ENCODE measurements around the gene ERCC6L. TPM values are rescaled to one million over a fixed set of nuclear protein-coding genes. Genes with fewer than 3 reads are reported as not detected.

The ERCC6L gene
- total RNA-seq, 1 experiment from 2014 or later: 10.0 TPM

DNA sequence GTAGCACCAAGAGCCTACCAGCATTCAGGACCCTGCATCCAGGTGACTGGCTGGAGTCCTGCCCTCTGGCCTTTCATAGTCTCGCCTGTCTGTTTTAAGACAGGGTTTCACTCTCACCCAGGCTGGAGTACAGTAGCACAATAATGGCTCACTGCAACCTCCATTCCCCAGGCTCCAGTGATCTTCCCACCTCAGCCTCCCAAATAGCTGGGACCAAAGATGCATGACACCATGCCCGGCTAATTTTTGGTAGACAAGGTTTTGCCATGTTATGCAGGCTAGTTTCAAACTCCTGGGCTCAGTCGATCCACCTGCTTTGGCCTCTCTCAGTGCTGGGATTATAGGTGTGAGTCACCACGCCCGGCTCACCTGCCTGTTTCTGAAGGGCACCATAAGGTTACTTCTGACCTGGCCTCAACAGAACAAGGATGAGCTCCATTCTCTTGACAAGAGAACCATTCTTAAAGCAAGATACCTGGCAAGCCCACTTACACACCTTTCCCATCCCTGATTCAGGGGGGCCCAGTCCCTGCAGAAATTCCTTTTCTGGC lies 31.6 kb upstream of the ERCC6L start:
- CTCF ChIA-PET: no interaction called here
- POLR2A ChIA-PET (ENCODE audit: unreplicated experiment): interaction anchor here (0.6 to 0.7 kb wide), 3 partner anchors 9 to 31 kb away, joined by 3 to 6 read pairs (median 4); partner anchors contain the start of gene ERCC6L

DNA sequence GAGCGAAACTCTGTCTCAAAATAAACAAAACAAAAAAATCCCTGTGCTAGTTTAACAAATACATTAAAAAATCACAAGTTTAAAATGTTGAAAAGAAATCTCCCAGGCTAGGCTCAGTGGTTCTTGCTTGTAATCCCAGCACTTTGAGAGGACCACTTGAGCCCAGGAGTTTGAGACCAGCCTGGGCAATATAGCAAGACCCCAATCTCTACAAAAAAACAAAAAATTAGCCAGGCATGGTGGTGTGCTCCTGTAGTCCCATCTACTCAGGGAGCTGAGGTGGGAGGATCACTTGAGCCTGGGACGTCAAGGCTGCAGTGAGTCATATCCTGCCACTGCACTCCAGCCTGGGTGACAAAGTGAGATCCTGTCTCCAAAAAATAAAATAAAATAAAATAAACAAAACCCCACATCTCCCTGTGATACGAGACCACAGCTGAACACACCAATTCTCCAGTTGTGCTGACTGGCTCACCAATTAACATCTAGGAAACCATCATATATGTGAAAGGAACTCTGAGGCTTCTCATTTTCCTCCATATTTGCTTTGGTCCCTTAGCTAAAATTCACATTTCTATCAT lies 30.9 kb upstream of the ERCC6L start:
- H2AFZ ChIP-seq: no peak overlapping the region
- no peak for DNase-seq
- BruUV-seq (replicated peaks): no TSS peak
- intact Hi-C loops (cut with micrococcal nuclease; ENCODE audit: unreplicated experiment): no loop called here
- peaks cover 48% of the 10 kb centered on the region for H3K36me3 ChIP-seq (ENCODE audit: low read depth)
- peak overlapping the region; percentile 51 for H3K27ac ChIP-seq
- H3K4me2 ChIP-seq: 0 out of 2 replicates have a peak overlapping the region, but pooled peaks have one; percentile 22
- POLR2A ChIA-PET (ENCODE audit: unreplicated experiment): interaction anchor here (0.6 kb wide), 2 partner anchors 9 to 10 kb away, joined by 3 to 4 read pairs; no protein-coding TSS in a partner anchor
- peaks cover 54% of the 10 kb centered on the region for H4K20me1 ChIP-seq (ENCODE audit: insufficient read depth)
- no peaks in the 10 kb centered on the region for H3K9me2 ChIP-seq (ENCODE audit: insufficient read depth)
- TF ChIP-seq, protein P1, sequence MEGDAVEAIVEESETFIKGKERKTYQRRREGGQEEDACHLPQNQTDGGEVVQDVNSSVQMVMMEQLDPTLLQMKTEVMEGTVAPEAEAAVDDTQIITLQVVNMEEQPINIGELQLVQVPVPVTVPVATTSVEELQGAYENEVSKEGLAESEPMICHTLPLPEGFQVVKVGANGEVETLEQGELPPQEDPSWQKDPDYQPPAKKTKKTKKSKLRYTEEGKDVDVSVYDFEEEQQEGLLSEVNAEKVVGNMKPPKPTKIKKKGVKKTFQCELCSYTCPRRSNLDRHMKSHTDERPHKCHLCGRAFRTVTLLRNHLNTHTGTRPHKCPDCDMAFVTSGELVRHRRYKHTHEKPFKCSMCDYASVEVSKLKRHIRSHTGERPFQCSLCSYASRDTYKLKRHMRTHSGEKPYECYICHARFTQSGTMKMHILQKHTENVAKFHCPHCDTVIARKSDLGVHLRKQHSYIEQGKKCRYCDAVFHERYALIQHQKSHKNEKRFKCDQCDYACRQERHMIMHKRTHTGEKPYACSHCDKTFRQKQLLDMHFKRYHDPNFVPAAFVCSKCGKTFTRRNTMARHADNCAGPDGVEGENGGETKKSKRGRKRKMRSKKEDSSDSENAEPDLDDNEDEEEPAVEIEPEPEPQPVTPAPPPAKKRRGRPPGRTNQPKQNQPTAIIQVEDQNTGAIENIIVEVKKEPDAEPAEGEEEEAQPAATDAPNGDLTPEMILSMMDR (conservative IDR thresholded peaks at IDR 0.05): no peak
- no peak overlapping the region for H3K4me3 ChIP-seq
- H3K9me3 ChIP-seq (ENCODE audit: insufficient read depth, low read depth): no peaks in the 10 kb centered on the region
- H3K4me1 ChIP-seq (replicated peaks; ENCODE audit: insufficient read depth): peaks cover 45% of the 10 kb centered on the region
- H3K27me3 ChIP-seq (ENCODE audit: insufficient read depth, low read depth): no peaks in the 10 kb centered on the region
- peaks cover 29% of the 10 kb centered on the region for H3K79me2 ChIP-seq (ENCODE audit: low read depth)
- CTCF ChIA-PET: no interaction called here
- H3F3A ChIP-seq (ENCODE audit: insufficient read depth, low read depth): peaks cover 79% of the 10 kb centered on the region

More for the DNA sequence above, 31.6 kb upstream of the ERCC6L start:
- Histone ChIP-seq H3K36me3 (ENCODE audit: low read depth) (peaks cover 54% of the 10 kb centered on the region), H3K27ac (peak overlapping the region; percentile 36; the same call in 1 of the 2 replicates), H3K9me3 (ENCODE audit: insufficient read depth, low read depth) (no peaks in the 10 kb centered on the region), H3K9me2 (ENCODE audit: insufficient read depth) (no peaks in the 10 kb centered on the region), H3K4me2 (0 out of 2 replicates have a peak overlapping the region, but pooled peaks have one; percentile 22), H3F3A (ENCODE audit: insufficient read depth, low read depth) (peaks cover 83% of the 10 kb centered on the region), H3K4me1 (replicated peaks; ENCODE audit: insufficient read depth) (peaks cover 51% of the 10 kb centered on the region), H4K20me1 (ENCODE audit: insufficient read depth) (peaks cover 60% of the 10 kb centered on the region), H3K4me3 (no peak overlapping the region), H3K79me2 (ENCODE audit: low read depth) (peaks cover 35% of the 10 kb centered on the region), H3K27me3 (ENCODE audit: insufficient read depth, low read depth) (no peaks in the 10 kb centered on the region), H2AFZ (no peak overlapping the region)
- TF ChIP-seq EZH2 (IDR thresholded peaks at IDR 0.05; ENCODE audit: low read depth): no peak
- TF ChIP-seq, protein P1 (conservative IDR thresholded peaks at IDR 0.05): no peak
- DNase-seq: no peak
- intact Hi-C loops (cut with micrococcal nuclease; ENCODE audit: unreplicated experiment): no loop called here
- no TSS peak for BruUV-seq (replicated peaks)

DNA sequence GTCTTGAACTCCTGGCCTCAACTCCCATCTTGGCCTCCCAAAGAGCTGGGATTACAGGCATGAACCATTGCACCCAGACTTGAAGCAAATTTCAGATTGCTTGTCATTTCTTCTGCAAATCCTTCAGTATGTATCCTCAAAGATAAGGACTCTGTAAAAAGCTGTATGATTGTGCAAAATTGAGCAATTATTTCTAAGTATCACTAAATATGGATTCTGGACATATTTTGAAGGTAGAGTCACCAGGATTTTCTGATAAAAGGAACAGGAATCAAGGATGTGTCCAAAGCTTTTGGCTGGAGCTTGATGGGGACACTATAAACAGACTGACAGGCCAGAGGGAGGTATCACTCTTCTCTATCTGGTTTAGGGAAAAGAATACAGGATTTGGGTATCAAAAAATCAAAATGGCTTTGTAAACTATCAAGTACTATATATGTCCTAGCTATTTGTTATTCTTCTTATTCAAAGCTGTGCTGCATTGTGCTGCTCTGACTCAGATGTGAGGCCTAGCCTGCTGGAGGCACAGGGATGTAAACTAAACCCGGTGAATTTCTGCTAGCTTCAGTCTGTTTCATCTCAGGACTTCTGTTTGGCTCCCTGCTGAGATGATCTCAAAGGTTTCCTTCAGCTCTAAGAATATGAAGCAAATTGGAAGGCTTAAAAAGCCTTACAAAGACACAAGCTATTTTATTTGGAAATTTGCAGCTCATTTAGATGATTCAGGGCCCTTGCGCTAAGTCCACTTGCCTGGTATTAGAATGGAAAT lies 30.0 kb upstream of the ERCC6L start:
- no peaks in the 10 kb centered on the region for H3K9me3 ChIP-seq (ENCODE audit: insufficient read depth, low read depth)
- intact Hi-C loops (cut with micrococcal nuclease; ENCODE audit: unreplicated experiment): no loop called here
- H4K20me1 ChIP-seq (ENCODE audit: insufficient read depth): peaks cover 44% of the 10 kb centered on the region
- ChIA-PET CTCF (no interaction called here), POLR2A (ENCODE audit: unreplicated experiment) (interaction anchor here (0.5 kb wide), 1 partner anchor 1615 kb away, joined by 6 read pairs; no protein-coding TSS in a partner anchor)
- H3K9me2 ChIP-seq (ENCODE audit: insufficient read depth): no peaks in the 10 kb centered on the region
- H3K36me3 ChIP-seq (ENCODE audit: low read depth): peaks cover 38% of the 10 kb centered on the region
- no peak overlapping the region for H3K4me2 ChIP-seq
- DNase-seq: no peak
- no peak overlapping the region for H2AFZ ChIP-seq
- no peak overlapping the region for H3K4me3 ChIP-seq
- peaks cover 19% of the 10 kb centered on the region for H3K79me2 ChIP-seq (ENCODE audit: low read depth)
- 0 out of 2 replicates have a peak overlapping the region, but pooled peaks have one; percentile 26 for H3K27ac ChIP-seq
- peaks cover 35% of the 10 kb centered on the region for H3K4me1 ChIP-seq (replicated peaks; ENCODE audit: insufficient read depth)
- H3F3A ChIP-seq (ENCODE audit: insufficient read depth, low read depth): peaks cover 69% of the 10 kb centered on the region
- no TSS peak for BruUV-seq (replicated peaks)
- TF ChIP-seq, protein P1 (conservative IDR thresholded peaks at IDR 0.05): no peak
- TF ChIP-seq EZH2 (IDR thresholded peaks at IDR 0.05; ENCODE audit: low read depth): no peak
- H3K27me3 ChIP-seq (ENCODE audit: insufficient read depth, low read depth): no peaks in the 10 kb centered on the region
